Neural cell (in vitro differentiated cells): Measurements from ENCODE around the gene GPR84.

Experiments
- EP300 ChIP-seq: fragments of 450-650 bp; conservative IDR thresholded peaks from 2 replicates; pipeline ENCODE4 v1.6.1; 2014; ENCODE audit warnings: antibody characterized with exemption, mild to moderate bottlenecking, moderate library complexity; ENCODE audit not compliant: poor library complexity, severe bottlenecking
- EZH2 ChIP-seq: fragments of 200-600, 300-800 bp; shearing (Covaris generic), sonication (generic); IDR thresholded peaks from 2 replicates; pipeline ENCODE4 v1.6.1; 2014; ENCODE audit warnings: antibody characterized with exemption, low read length, borderline replicate concordance, mild to moderate bottlenecking; ENCODE audit not compliant: insufficient read depth, poor library complexity, severe bottlenecking
- MXI1 ChIP-seq: fragments of 450-650 bp; conservative IDR thresholded peaks from 2 replicates; pipeline ENCODE4 v1.6.1; 2014; ENCODE audit warnings: antibody characterized with exemption, mild to moderate bottlenecking; ENCODE audit not compliant: poor library complexity, severe bottlenecking
- POLR2AphosphoS5 ChIP-seq: IDR thresholded peaks from 2 replicates; pipeline ENCODE4 v1.6.1; 2012
- RAD21 ChIP-seq: fragments of 450-650 bp; conservative IDR thresholded peaks from 2 replicates; pipeline ENCODE4 v1.6.1; 2014; ENCODE audit warnings: antibody characterized with exemption, mild to moderate bottlenecking, moderate library complexity
- SMC3 ChIP-seq: fragments of 450-650 bp; conservative IDR thresholded peaks from 2 replicates; pipeline ENCODE4 v1.6.1; 2014; ENCODE audit warnings: antibody characterized with exemption, mild to moderate bottlenecking, moderate library complexity; ENCODE audit not compliant: poor library complexity
- TAF1 ChIP-seq: IDR thresholded peaks from 2 replicates; pipeline ENCODE4 v1.6.1; 2012; ENCODE audit warnings: low read depth
- TF ChIP-seq, protein P1 (sequence below): fragments of 450-650 bp; IDR thresholded peaks from 2 replicates; pipeline ENCODE4 v1.5.1; 2014; ENCODE audit warnings: antibody characterized with exemption, mild to moderate bottlenecking, moderate library complexity; ENCODE audit not compliant: poor library complexity, severe bottlenecking
- TF ChIP-seq, protein P2 (sequence below): IDR thresholded peaks from 2 replicates; pipeline ENCODE4 v1.6.1; 2012; ENCODE audit warnings: borderline replicate concordance

DNA sequence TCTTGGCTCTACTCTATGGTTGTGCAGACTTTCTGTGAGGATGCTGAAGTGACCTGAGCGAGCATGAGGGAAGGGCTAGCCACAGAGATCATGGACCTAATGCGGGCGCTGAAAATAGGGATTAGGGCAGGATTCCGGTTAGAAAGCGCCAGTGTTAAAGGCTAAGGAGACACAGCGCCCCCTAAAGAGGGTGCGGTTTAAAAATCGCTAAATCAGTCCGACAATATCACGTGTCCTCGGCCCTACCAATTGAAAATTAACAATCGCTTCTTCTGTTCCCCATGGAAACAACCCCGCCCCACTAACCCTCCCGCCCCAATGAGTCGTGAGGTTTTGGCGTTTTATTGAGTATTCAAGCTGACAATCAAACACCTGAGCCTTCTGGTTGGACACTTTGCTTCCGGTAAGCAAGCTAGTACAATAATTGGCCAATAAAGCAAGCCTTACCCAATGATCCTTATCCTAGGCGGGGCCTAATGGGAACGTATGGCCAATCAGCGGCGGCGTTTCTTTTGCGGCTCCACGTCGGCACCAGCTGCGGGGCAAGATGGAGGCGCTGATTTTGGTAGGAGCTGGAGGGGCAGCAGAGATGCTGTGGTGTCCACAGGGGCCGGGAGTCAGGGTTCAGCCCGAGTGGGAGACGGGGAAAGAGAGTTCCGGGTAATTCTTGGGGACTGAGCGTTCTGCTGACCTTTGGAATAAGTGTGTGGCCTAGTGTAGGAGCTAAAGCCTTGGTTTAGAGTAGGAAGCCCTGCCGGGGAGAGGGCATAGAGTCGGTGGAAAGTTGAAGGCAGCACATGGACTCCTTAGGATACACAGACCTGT lies 39.5 kb downstream of the GPR84 start, which contains the start of gene COPZ1:
- TF ChIP-seq, protein P1, sequence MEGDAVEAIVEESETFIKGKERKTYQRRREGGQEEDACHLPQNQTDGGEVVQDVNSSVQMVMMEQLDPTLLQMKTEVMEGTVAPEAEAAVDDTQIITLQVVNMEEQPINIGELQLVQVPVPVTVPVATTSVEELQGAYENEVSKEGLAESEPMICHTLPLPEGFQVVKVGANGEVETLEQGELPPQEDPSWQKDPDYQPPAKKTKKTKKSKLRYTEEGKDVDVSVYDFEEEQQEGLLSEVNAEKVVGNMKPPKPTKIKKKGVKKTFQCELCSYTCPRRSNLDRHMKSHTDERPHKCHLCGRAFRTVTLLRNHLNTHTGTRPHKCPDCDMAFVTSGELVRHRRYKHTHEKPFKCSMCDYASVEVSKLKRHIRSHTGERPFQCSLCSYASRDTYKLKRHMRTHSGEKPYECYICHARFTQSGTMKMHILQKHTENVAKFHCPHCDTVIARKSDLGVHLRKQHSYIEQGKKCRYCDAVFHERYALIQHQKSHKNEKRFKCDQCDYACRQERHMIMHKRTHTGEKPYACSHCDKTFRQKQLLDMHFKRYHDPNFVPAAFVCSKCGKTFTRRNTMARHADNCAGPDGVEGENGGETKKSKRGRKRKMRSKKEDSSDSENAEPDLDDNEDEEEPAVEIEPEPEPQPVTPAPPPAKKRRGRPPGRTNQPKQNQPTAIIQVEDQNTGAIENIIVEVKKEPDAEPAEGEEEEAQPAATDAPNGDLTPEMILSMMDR, result peak; percentile 92
- TF ChIP-seq, protein P2, sequence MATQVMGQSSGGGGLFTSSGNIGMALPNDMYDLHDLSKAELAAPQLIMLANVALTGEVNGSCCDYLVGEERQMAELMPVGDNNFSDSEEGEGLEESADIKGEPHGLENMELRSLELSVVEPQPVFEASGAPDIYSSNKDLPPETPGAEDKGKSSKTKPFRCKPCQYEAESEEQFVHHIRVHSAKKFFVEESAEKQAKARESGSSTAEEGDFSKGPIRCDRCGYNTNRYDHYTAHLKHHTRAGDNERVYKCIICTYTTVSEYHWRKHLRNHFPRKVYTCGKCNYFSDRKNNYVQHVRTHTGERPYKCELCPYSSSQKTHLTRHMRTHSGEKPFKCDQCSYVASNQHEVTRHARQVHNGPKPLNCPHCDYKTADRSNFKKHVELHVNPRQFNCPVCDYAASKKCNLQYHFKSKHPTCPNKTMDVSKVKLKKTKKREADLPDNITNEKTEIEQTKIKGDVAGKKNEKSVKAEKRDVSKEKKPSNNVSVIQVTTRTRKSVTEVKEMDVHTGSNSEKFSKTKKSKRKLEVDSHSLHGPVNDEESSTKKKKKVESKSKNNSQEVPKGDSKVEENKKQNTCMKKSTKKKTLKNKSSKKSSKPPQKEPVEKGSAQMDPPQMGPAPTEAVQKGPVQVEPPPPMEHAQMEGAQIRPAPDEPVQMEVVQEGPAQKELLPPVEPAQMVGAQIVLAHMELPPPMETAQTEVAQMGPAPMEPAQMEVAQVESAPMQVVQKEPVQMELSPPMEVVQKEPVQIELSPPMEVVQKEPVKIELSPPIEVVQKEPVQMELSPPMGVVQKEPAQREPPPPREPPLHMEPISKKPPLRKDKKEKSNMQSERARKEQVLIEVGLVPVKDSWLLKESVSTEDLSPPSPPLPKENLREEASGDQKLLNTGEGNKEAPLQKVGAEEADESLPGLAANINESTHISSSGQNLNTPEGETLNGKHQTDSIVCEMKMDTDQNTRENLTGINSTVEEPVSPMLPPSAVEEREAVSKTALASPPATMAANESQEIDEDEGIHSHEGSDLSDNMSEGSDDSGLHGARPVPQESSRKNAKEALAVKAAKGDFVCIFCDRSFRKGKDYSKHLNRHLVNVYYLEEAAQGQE, result peak; percentile 72
- TF ChIP-seq EZH2 (no peak), EP300 (peak; percentile 51), SMC3 (peak; percentile 52), POLR2AphosphoS5 (peak; percentile 91), RAD21 (peak; percentile 50), TAF1 (peak; percentile 92), MXI1 (peak; percentile 86)
